HG03565 (cell line): ENCODE measurements around the gene AOC1.

ENCODE experiments used
- ATAC-seq: cut with Tn5 transposase; IDR thresholded peaks from one replicate; pipeline ENCODE4 v1.9.1; 2021; ENCODE audit warnings: mild to moderate bottlenecking, moderate library complexity; ENCODE audit not compliant: unreplicated experiment

AOC1 gene

GRCh38 chr7:150831851-150832250 lies 20.5 kb upstream of the AOC1 start:
- no peak for ATAC-seq

GRCh38 chr7:150835019-150835418 lies 17.3 kb upstream of the AOC1 start:
- no peak for ATAC-seq

GRCh38 chr7:150835702-150836280 lies 16.5 kb upstream of the AOC1 start:
- no peak for ATAC-seq

GRCh38 chr7:150838965-150839650 lies 13.2 kb upstream of the AOC1 start:
- ATAC-seq, result no peak

- no peak for ATAC-seq
These were observed 10.3 kb upstream of the AOC1 start for GRCh38 chr7:150842018-150842417.

- ATAC-seq, result no peak
These were observed 9.6 kb upstream of the AOC1 start for GRCh38 chr7:150842716-150843115.

GRCh38 chr7:150845421-150845861 lies 6.9 kb upstream of the AOC1 start:
- ATAC-seq, result no peak

GRCh38 chr7:150846291-150847115 lies 5.8 kb upstream of the AOC1 start:
- no peak for ATAC-seq

GRCh38 chr7:150847536-150847935 lies 4.8 kb upstream of the AOC1 start:
- ATAC-seq, result no peak

GRCh38 chr7:150848111-150848510 lies 4.2 kb upstream of the AOC1 start:
- ATAC-seq, result no peak

GRCh38 chr7:150848561-150849115 lies 3.7 kb upstream of the AOC1 start:
- ATAC-seq, result no peak

- ATAC-seq, result no peak
These were observed 3.0 kb upstream of the AOC1 start for GRCh38 chr7:150849204-150849775.

GRCh38 chr7:150850273-150850672 lies 2.0 kb upstream of the AOC1 start:
- ATAC-seq, result no peak

GRCh38 chr7:150851492-150852370 lies 586 bp upstream of the AOC1 start:
- ATAC-seq, result no peak

- ATAC-seq, result no peak
These were observed 2.0 kb downstream of the AOC1 start for GRCh38 chr7:150854066-150855000.

- ATAC-seq, result no peak
These were observed 2.7 kb downstream of the AOC1 start for GRCh38 chr7:150855046-150855445.

GRCh38 chr7:150855476-150856302 lies 3.4 kb downstream of the AOC1 start:
- no peak for ATAC-seq
